Skeletal muscle satellite cell (primary cell): ENCODE data around the gene PTTG1IP. TPM values are rescaled to one million over a fixed set of nuclear protein-coding genes. Genes with fewer than 3 reads are reported as not detected.

ENCODE experiments used
- H3K27me3 ChIP-seq: 2 replicates; pipeline ENCODE4 v1.7.0; 2013; ENCODE audit warnings: low read length; ENCODE audit not compliant: control insufficient read depth, insufficient read depth
- H3K36me3 ChIP-seq: 2 replicates; pipeline ENCODE4 v1.7.0; 2013; ENCODE audit warnings: mild to moderate bottlenecking, control low read depth, low read length; ENCODE audit not compliant: insufficient read depth
- H3K4me1 ChIP-seq: 2 replicates; pipeline ENCODE4 v1.7.0; 2013; ENCODE audit warnings: low read length; ENCODE audit not compliant: control insufficient read depth, insufficient read depth
- H3K4me2 ChIP-seq: 2 replicates; pipeline ENCODE4 v1.7.0; 2013; ENCODE audit warnings: mild to moderate bottlenecking, low read length
- H3K4me3 ChIP-seq: 2 replicates; pipeline ENCODE4 v1.7.0; 2013; ENCODE audit warnings: low read length
- H3K9ac ChIP-seq: 2 replicates; pipeline ENCODE4 v1.7.0; 2013; ENCODE audit warnings: mild to moderate bottlenecking, low read depth, low read length, moderate library complexity
- H3K9me3 ChIP-seq: replicated peaks from 2 replicates; pipeline ENCODE4 v1.7.0; 2013; ENCODE audit warnings: mild to moderate bottlenecking, control low read depth, low read length
- total RNA-seq: library from RNA; depleted of rRNA; stranded (reverse); fragments of >200 nt; gene quantifications from 2 replicates; pipeline ENCODE4 v1.2.3, GENCODE V29; 2012; rRNA removed

PTTG1IP gene, protein sequence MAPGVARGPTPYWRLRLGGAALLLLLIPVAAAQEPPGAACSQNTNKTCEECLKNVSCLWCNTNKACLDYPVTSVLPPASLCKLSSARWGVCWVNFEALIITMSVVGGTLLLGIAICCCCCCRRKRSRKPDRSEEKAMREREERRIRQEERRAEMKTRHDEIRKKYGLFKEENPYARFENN
- 97.6 and 155 TPM in 2 replicates for total RNA-seq

DNA sequence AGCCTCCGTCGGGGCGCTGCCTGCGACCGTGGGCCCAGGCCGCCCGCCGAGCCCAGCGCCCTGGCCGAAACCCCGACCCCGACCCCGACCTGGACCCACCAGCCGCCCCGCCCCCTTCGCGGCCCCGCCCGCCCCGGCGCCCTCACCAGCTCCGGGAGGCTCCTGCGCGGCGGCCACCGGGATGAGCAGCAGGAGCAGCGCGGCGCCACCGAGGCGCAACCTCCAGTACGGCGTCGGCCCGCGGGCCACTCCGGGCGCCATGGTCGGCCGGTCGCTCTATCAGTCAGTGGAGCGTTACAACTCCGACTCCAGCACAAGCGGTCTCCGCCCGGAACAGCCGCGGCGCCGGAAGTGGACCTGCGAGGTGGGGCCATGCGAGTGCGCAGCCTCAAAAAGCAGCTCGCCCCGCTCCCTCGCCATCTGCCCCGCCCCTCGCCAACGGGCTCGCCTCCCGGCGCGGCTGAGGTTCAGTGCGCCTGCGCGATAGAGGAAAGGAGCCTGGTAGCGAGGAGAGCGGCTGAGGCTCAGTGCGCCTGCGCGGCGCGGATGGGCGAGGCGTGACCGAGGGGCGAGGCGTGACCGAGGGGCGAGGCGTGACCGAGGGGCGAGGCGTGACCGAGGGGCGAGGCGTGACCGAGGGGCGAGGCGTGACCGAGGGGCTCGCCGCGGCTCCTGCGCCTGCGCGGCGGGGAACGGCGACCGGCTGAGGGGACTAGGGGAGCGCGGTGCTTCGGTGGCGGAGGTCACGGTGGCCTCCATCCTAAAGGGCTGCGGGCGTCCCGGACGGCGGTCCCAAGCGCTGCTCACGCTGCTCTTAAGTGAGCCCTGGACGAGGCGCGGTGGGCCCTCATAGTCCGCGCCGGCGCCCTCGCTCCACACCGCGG lies at the start of gene PTTG1IP:
Gene PTTG1IP (minus strand): TSS at position 335 of the 884 bp plus-strand sequence. CDS start 74 bp downstream, at position 261.
- Histone ChIP-seq H3K27me3 (no peaks in the 10 kb centered on the region), H3K9ac (peak within 1 kb of the TSS; percentile 91), H3K9me3 (no peaks in the 10 kb centered on the region), H3K4me2 (peak within 1 kb of the TSS; percentile 89), H3K4me3 (peak within 1 kb of the TSS; percentile 88), H3K4me1 (peaks cover 49% of the 10 kb centered on the region), H3K36me3 (peaks cover 4% of the 10 kb centered on the region)

DNA sequence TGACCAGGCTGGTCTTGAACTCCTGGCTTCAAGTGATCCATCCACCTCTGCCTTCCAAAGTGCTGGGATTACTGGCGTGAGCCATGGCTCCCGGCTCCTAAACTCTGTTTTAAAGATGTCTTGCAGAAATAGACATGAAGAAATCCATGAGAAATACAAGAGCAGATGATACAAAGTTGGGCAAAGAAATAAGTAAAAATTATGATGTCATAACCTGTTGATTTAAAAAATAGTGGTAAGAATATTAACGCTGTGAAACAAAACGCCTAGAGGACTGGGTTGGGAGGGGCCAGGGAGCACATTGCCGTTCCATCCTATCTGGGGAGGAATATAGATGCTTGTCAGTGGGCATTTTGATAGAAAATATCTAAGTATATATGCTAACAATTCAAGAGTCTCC lies 48.4 kb upstream of the PTTG1IP start:
- Histone ChIP-seq H3K36me3 (no peaks in the 10 kb centered on the region), H3K27me3 (peaks cover 23% of the 10 kb centered on the region), H3K4me3 (no peak overlapping the region), H3K9ac (no peak overlapping the region), H3K9me3 (no peaks in the 10 kb centered on the region), H3K4me1 (peaks cover 31% of the 10 kb centered on the region), H3K4me2 (no peak overlapping the region)

DNA sequence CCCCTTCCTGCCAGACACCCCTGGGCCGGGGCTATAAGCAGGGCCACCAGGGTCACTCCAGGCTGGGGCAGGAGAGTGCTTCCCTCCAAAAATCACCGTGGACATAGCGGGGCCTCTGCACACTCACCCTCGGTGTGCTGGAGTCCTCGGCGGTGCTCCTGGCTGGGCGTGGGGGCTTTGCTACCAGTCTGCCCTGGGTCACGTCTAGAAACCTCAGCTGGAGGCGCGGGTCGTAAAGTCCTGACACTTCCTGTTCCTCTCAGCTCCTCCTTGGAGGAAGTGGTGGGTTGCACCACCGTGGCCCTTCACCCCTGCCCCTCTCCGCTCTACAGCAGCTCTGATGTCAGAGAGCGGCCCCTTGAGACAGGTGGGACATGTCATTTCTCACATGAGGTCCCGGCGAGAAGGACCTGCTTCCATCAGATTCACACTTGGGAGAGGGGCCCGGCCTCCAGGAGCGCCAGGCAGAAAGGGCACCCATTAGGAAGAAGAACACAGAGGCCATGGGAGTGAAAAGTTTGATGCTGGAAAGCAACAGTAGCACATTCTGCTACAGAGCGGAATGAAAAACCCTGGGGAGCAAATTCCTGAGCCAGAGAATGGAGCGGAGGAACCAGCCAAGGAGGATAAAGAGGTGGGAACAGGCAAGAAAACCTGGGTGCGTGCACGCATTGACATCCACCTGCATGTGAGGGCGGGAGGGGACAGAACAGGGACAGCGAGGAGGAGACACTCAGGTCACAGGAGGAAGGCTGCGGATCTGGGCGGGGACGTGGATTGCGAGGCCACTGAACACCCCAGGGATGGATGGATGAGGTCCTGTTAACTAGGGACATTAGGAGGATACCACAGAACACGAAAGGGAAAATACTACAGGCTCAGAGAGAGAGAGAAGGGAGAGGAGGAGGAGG lies 47.5 kb upstream of the PTTG1IP start, which contains the start of gene ITGB2:
Gene ITGB2 (minus strand): TSS at position 206 of the 911 bp plus-strand sequence. CDS start 10,117 bp downstream, outside the sequence.
- Histone ChIP-seq H3K36me3 (no peaks in the 10 kb centered on the region), H3K9me3 (no peaks in the 10 kb centered on the region), H3K4me1 (peaks cover 25% of the 10 kb centered on the region), H3K4me2 (no peak within 1 kb of the TSS), H3K27me3 (peaks cover 23% of the 10 kb centered on the region), H3K9ac (no peak within 1 kb of the TSS), H3K4me3 (no peak within 1 kb of the TSS)

DNA sequence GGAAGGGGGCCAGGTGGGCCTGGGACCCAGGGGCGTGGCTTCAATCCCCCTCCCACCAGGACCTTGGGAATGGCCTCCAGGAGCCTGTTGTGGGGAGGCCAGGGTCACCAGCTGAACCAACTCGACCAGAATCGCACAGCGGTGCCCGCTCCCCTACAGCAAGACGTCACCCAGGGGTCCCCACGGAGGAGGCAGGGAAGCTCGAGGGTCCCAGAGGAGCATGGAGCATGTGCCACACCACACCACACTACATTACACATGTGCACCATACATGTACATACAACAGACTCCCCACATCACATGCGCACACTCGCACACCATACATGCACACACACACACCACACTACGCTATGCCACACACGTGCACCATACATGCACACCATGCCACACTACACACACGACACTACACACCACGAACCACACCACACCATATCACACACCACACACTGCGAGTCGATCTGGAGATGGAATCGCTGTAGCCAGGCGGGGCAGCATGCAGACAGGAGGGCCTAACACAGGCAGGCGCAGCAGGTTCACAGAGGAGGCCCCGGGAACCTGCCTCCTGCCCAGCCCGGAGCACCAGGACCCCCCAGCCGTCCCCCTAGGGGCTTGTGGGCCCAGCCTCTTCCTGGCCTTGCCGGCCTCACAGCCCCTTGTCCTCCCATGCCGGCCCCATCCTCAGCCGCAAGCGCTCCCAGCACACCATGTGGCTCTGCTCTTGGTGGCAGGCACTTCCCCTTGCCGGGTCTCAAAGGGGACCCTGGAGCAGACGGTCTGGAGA lies 46.6 kb upstream of the PTTG1IP start:
- Histone ChIP-seq H3K4me3 (no peak overlapping the region), H3K27me3 (peaks cover 23% of the 10 kb centered on the region), H3K4me2 (no peak overlapping the region), H3K9ac (no peak overlapping the region), H3K9me3 (no peaks in the 10 kb centered on the region), H3K4me1 (peaks cover 18% of the 10 kb centered on the region), H3K36me3 (no peaks in the 10 kb centered on the region)

DNA sequence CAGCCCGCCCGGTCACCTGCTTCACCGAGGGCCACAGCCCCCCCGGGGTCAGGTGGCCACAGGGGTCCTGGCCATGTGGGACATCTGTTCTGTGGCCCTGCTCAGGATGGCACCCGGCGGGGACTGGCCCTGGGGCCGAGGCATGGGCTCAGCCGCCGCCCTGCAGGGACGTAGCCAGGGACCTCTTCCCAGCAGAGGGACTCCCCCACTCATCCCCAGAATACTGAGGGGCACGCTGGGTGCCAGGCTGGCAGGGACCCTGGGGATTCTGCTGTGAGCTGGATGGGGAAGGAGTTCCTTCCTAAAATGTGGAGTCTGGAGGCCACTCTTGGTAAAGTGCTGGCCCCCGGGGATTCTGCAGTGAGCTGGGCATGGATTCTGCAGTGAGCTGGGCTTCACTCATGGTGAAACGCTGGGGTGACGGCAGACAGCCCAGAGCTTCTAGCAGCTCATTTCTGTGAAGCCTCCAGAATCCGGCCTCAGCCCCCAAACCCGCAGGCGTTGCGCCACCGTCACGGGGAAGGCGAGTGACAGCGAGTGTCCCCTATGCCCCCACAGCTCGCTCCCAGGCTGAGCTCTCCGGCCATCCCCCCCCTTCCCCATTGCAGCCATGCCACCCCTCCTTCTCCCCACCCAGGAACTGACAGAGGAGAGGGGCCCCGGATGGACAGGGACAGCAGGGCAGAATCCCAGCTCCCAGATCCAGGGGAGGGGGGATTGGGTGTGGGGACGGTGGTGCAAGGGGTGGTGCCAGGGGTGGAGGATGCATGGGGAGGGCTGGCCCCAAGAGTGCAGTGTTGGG lies 45.8 kb upstream of the PTTG1IP start:
- Histone ChIP-seq H3K4me2 (no peak overlapping the region), H3K9ac (no peak overlapping the region), H3K9me3 (no peaks in the 10 kb centered on the region), H3K36me3 (no peaks in the 10 kb centered on the region), H3K4me1 (peaks cover 12% of the 10 kb centered on the region), H3K27me3 (peaks cover 23% of the 10 kb centered on the region), H3K4me3 (no peak overlapping the region)

DNA sequence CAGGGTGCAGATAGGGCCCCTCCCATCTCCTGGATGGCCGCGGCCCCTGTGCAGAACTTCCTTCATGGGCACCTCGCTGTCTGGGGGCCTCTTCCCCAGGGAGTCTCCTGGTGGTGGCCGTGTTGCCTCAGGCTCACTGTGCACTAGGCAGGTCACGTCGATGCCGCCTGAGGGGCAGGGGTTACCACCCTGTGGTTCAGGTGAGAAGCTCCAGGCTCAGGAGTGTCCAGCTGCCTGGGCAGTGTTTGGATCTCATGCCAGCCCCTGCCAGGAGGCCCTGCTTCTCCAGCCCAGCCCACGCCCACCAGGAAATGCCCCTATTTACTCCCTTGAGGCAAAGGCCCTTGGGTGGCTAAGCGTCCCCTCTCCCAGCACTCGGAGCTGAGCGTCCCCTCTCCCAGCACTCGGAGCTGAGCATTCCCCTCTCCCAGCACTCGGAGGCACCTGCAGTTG lies 45.1 kb upstream of the PTTG1IP start:
- Histone ChIP-seq H3K4me2 (no peak overlapping the region), H3K9ac (no peak overlapping the region), H3K9me3 (no peaks in the 10 kb centered on the region), H3K4me1 (peaks cover 12% of the 10 kb centered on the region), H3K27me3 (peaks cover 23% of the 10 kb centered on the region), H3K36me3 (no peaks in the 10 kb centered on the region), H3K4me3 (no peak overlapping the region)

DNA sequence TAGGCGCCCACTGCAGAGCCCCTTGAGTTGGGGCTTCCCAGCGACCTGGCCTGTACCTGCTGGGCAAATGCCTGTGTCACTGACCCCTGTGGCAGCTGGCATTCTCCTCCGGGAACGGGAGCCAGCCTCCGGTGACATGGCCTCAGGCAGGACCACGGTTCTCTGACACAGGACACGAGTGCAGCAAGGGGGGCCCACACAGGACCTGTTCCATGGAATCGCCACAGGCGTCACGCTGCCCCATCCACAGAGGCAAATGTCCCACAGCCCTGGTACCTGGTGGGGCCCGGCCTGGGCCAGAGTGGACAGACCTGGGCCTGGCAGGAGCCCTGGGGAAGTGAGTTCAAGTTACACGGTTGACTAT lies 44.6 kb upstream of the PTTG1IP start:
- Histone ChIP-seq H3K4me1 (peaks cover 12% of the 10 kb centered on the region), H3K27me3 (peaks cover 23% of the 10 kb centered on the region), H3K9me3 (no peaks in the 10 kb centered on the region), H3K4me2 (no peak overlapping the region), H3K4me3 (no peak overlapping the region), H3K9ac (no peak overlapping the region), H3K36me3 (no peaks in the 10 kb centered on the region)

DNA sequence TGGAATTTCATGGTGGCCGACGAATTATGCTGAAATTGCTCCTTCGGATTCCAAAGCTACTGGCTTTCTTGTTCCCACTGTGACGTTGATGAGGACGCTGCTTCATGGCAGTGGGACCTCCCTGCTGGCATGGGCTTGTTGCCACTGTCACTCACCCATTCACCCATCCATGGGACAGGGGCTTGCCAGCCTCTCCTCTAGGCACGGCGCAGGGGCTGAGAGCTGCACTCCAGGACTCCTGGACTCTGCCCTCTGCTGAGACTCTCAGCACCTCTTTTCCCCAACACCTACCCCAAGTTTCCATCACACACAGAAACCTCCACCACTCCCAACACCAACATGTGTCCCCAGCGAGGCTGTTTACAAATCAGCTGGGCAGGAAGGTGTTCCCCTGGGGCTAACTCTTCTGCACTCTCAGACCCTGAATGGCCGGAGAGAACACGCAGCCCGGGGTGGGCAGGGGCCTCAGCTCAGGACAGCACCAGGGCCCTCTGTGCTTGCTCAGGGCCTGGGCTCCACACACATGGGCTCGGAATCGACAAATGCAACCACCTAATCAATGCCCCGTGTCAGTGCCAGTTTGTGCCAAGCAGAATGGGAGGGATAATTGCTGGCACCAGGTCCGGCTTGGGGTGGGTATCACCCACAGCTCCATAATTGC lies 44.1 kb upstream of the PTTG1IP start:
- no peaks in the 10 kb centered on the region for H3K36me3 ChIP-seq
- no peak overlapping the region for H3K4me3 ChIP-seq
- no peaks in the 10 kb centered on the region for H3K9me3 ChIP-seq
- peak overlapping the region; percentile 22 for H3K4me2 ChIP-seq
- H3K9ac ChIP-seq = no peak overlapping the region
- H3K4me1 ChIP-seq = peaks cover 12% of the 10 kb centered on the region
- H3K27me3 ChIP-seq = peaks cover 23% of the 10 kb centered on the region

DNA sequence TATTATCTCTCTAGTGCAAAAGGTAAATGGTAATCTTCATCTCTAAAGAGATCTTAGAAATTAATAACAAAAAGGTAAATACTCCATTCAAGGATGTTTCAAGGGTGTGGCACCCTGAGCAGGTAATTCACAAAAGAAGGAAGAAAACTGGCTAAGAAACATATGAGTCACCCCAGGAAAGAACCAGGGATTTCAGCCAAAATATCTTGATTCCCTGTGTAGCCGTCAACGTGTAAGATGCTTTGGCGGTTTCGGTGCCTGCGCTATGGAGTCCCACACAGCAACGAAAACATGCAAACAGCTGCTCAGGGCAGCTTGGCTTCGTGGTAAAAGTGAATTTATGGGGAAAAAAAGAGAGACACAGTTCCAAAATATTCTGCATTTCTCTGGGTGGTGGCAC lies 43.5 kb upstream of the PTTG1IP start:
- no peak overlapping the region for H3K9ac ChIP-seq
- no peaks in the 10 kb centered on the region for H3K9me3 ChIP-seq
- H3K4me1 ChIP-seq = peaks cover 12% of the 10 kb centered on the region
- H3K4me2 ChIP-seq = peak overlapping the region; percentile 22
- H3K36me3 ChIP-seq = no peaks in the 10 kb centered on the region
- peaks cover 23% of the 10 kb centered on the region for H3K27me3 ChIP-seq
- H3K4me3 ChIP-seq = no peak overlapping the region
